Omental fat pad (tissue), 4 donors: ENCODE measurements around the gene NOXA1. TPM values are rescaled to one million over a fixed set of nuclear protein-coding genes. Genes with fewer than 3 reads are reported as not detected.

Source experiments
- ATAC-seq: fragments of 150-250 bp; one replicate; pipeline ENCODE4 v1.9.1; 2016; ENCODE audit warnings: mild to moderate bottlenecking, moderate library complexity; ENCODE audit not compliant: low FRiP score
- DNase-seq: peaks from one replicate; pipeline ENCODE4 v3.0.0-alpha.2; 2019; ENCODE audit warnings: low spot score
- CTCF ChIP-seq, 3 donors: fragments of 450-650 bp; IDR thresholded peaks; one replicate each; pipeline ENCODE4 v1.5.1; 2016 to 2017; ENCODE audit warnings: antibody characterized with exemption in 3 of 3, mild to moderate bottlenecking in 3 of 3, moderate library complexity in 2 of 3
- total RNA-seq, 4 donors: library from RNA; depleted of rRNA; stranded (reverse); fragments of >200 nt; gene quantifications; one replicate each; pipeline ENCODE4 v1.1.0, GENCODE V29; 2016

The NOXA1 gene
- total RNA-seq, 4 donors from 2014 or later: 0.84 to 3.8 (median 2.1) TPM

- no peak for TF ChIP-seq CTCF (IDR thresholded peaks at IDR 0.05)
- DNase-seq (no peak), ATAC-seq (no peak)
Observed at GRCh38 chr9:137395666-137396010, 27.6 kb upstream of the NOXA1 start.

- ATAC-seq: no peak
- no peak for DNase-seq
- no peak for TF ChIP-seq CTCF (IDR thresholded peaks at IDR 0.05)
Observed at GRCh38 chr9:137396227-137396626, 27.0 kb upstream of the NOXA1 start.

- no peak for TF ChIP-seq CTCF (IDR thresholded peaks at IDR 0.05)
- no peak for DNase-seq
- no peak for ATAC-seq
Observed at GRCh38 chr9:137396634-137397367, 26.4 kb upstream of the NOXA1 start.

GRCh38 chr9:137397675-137398423 lies 25.3 kb upstream of the NOXA1 start:
- no peak for DNase-seq
- no peak for ATAC-seq
- TF ChIP-seq CTCF (IDR thresholded peaks at IDR 0.05): no peak

- DNase-seq: no peak
- no peak for TF ChIP-seq CTCF (IDR thresholded peaks at IDR 0.05)
- ATAC-seq: no peak
Observed at GRCh38 chr9:137398561-137399468, 24.4 kb upstream of the NOXA1 start.

GRCh38 chr9:137402746-137403145 lies 20.4 kb upstream of the NOXA1 start:
- ATAC-seq: no peak

More at GRCh38 chr9:137402746-137403145, 20.4 kb upstream of the NOXA1 start:
- DNase-seq: no peak
- no peak for TF ChIP-seq CTCF (IDR thresholded peaks at IDR 0.05)
